ENCODE measurements around the gene EPHA1.

Gene EPHA1

DNA sequence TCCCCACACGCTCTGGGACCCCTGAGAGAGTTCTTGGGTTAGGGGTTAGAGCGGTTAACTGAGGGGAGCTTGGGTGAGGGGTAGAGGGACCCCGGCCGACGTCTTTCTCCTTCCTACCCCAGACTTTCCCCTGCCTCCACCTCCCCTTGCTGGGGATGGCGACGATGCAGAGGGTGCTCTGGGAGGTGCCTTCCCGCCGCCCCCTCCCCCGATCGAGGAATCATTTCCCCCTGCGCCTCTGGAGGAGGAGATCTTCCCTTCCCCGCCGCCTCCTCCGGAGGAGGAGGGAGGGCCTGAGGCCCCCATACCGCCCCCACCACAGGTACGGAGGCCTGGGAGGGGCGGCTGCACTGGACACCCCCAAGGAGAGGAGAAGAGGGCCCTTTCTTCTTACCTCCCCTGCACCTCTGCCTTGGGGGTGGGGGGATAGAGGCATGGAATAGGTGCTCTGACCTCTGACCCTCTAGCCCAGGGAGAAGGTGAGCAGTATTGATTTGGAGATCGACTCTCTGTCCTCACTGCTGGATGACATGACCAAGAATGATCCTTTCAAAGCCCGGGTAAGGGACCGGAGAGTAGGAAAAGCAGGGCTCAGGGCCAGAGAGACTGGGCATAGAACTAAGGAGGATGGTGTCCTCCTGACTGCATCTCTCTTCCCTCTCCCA, 26.4 kb downstream of the EPHA1 start (continued):
- no peak for TF ChIP-seq ZNF747 (tag by site-specific recombination; IDR thresholded peaks at IDR 0.05)
- peak; percentile 32; the same call in 1 of the 2 replicates for TF ChIP-seq EGR2 (tag by site-specific recombination; IDR thresholded peaks at IDR 0.05; ENCODE audit: low read depth)
- peak; percentile 17; the same call in 1 of the 2 replicates for TF ChIP-seq ZBTB17 (tag by site-specific recombination; IDR thresholded peaks at IDR 0.05)
- TF ChIP-seq, protein P1, sequence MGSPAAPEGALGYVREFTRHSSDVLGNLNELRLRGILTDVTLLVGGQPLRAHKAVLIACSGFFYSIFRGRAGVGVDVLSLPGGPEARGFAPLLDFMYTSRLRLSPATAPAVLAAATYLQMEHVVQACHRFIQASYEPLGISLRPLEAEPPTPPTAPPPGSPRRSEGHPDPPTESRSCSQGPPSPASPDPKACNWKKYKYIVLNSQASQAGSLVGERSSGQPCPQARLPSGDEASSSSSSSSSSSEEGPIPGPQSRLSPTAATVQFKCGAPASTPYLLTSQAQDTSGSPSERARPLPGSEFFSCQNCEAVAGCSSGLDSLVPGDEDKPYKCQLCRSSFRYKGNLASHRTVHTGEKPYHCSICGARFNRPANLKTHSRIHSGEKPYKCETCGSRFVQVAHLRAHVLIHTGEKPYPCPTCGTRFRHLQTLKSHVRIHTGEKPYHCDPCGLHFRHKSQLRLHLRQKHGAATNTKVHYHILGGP (tag by site-specific recombination; IDR thresholded peaks at IDR 0.05), result no peak
- TF ChIP-seq OSR2 (tag by site-specific recombination; IDR thresholded peaks at IDR 0.05), result no peak

DNA sequence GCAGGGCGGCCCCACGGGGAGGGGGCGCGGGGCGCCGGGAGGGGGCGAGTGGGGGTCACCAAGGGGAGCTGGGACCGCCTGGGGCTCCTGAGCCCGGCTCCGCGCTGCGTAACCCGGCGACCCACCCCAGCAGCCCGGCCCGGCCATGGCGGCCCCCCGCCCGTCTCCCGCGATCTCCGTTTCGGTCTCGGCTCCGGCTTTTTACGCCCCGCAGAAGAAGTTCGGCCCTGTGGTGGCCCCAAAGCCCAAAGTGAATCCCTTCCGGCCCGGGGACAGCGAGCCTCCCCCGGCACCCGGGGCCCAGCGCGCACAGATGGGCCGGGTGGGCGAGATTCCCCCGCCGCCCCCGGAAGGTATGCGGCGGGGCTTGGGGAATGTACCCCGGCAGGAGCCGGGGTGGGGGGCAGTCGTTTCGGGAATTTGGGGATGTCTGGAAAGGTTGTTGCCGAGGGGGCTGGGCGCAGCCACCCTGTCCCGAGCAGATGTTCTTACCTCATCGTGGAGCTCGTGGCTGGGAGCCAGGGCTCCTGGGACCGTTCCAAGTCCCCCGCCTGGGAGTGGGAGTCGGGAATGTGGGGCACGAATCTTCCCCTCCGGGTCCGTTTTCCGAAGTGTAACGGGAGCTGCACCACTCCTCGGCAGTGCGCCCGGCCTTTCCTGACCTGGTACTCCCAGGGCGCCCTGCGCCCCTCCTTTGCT, 27.1 kb downstream of the EPHA1 start:
- H3K4me3 ChIP-seq (ENCODE audit: low read depth, low read length), result peak overlapping the region; percentile 85
- H3K36me3 ChIP-seq (ENCODE audit: control insufficient read depth in 2 of 2, insufficient read depth in 1 of 2, low read length in 2 of 2), result peaks cover 5 to 40% of the 10 kb centered on the region in 2 experiments; a peak in 2 of 3 replicates
- H3K27ac ChIP-seq (ENCODE audit: extremely low read depth, low read depth, low read length), result peak overlapping the region; percentile 53
- H3K9me3 ChIP-seq (ENCODE audit: control insufficient read depth, insufficient read depth, low read depth, low read length), result no peaks in the 10 kb centered on the region
- CTCF ChIA-PET, result interaction anchor here (0.6 to 1.3 kb wide), 4 partner anchors 33 to 132 kb away, joined by 3 to 4 read pairs (median 4); no protein-coding TSS in a partner anchor
- H3K4me1 ChIP-seq (ENCODE audit: control insufficient read depth, insufficient read depth, low read length), result peaks cover 3% of the 10 kb centered on the region; the same call in 1 of the 2 replicates
- POLR2A ChIA-PET, result interaction anchor here (0.7 to 3.0 kb wide), 6 partner anchors 11 to 93 kb away, joined by 3 to 10 read pairs (median 6); partner anchors contain the start of genes CASP2 and EPHA1
- TF ChIP-seq KLF8 (tag by site-specific recombination; IDR thresholded peaks at IDR 0.05), result peak; percentile 64
- TF ChIP-seq ZNF2 (tag by site-specific recombination; IDR thresholded peaks at IDR 0.05), result 0 out of 2 replicates have a peak, but pooled peaks have one; percentile 26
- TF ChIP-seq, protein P2, sequence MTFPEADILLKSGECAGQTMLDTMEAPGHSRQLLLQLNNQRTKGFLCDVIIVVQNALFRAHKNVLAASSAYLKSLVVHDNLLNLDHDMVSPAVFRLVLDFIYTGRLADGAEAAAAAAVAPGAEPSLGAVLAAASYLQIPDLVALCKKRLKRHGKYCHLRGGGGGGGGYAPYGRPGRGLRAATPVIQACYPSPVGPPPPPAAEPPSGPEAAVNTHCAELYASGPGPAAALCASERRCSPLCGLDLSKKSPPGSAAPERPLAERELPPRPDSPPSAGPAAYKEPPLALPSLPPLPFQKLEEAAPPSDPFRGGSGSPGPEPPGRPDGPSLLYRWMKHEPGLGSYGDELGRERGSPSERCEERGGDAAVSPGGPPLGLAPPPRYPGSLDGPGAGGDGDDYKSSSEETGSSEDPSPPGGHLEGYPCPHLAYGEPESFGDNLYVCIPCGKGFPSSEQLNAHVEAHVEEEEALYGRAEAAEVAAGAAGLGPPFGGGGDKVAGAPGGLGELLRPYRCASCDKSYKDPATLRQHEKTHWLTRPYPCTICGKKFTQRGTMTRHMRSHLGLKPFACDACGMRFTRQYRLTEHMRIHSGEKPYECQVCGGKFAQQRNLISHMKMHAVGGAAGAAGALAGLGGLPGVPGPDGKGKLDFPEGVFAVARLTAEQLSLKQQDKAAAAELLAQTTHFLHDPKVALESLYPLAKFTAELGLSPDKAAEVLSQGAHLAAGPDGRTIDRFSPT (tag by site-specific recombination; IDR thresholded peaks at IDR 0.05), result peak; percentile 57; the same call in 1 of the 2 replicates
- TF ChIP-seq, protein P3, sequence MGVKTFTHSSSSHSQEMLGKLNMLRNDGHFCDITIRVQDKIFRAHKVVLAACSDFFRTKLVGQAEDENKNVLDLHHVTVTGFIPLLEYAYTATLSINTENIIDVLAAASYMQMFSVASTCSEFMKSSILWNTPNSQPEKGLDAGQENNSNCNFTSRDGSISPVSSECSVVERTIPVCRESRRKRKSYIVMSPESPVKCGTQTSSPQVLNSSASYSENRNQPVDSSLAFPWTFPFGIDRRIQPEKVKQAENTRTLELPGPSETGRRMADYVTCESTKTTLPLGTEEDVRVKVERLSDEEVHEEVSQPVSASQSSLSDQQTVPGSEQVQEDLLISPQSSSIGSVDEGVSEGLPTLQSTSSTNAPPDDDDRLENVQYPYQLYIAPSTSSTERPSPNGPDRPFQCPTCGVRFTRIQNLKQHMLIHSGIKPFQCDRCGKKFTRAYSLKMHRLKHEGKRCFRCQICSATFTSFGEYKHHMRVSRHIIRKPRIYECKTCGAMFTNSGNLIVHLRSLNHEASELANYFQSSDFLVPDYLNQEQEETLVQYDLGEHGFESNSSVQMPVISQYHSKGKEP (tag by site-specific recombination; IDR thresholded peaks at IDR 0.05), result no peak
- TF ChIP-seq, protein P4, sequence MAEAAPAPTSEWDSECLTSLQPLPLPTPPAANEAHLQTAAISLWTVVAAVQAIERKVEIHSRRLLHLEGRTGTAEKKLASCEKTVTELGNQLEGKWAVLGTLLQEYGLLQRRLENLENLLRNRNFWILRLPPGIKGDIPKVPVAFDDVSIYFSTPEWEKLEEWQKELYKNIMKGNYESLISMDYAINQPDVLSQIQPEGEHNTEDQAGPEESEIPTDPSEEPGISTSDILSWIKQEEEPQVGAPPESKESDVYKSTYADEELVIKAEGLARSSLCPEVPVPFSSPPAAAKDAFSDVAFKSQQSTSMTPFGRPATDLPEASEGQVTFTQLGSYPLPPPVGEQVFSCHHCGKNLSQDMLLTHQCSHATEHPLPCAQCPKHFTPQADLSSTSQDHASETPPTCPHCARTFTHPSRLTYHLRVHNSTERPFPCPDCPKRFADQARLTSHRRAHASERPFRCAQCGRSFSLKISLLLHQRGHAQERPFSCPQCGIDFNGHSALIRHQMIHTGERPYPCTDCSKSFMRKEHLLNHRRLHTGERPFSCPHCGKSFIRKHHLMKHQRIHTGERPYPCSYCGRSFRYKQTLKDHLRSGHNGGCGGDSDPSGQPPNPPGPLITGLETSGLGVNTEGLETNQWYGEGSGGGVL (tag by site-specific recombination; IDR thresholded peaks at IDR 0.05), result peak; percentile 49
- TF ChIP-seq ZNF626 (tag by site-specific recombination; IDR thresholded peaks at IDR 0.05), result no peak
- TF ChIP-seq KLF16 (tag by site-specific recombination; IDR thresholded peaks at IDR 0.05), result 0 out of 2 replicates have a peak, but pooled peaks have one; percentile 24
- TF ChIP-seq ZFHX2 (tag by site-specific recombination; conservative IDR thresholded peaks at IDR 0.05), result peak; percentile 63; the same call in 1 of the 2 replicates
- TF ChIP-seq, protein P5, sequence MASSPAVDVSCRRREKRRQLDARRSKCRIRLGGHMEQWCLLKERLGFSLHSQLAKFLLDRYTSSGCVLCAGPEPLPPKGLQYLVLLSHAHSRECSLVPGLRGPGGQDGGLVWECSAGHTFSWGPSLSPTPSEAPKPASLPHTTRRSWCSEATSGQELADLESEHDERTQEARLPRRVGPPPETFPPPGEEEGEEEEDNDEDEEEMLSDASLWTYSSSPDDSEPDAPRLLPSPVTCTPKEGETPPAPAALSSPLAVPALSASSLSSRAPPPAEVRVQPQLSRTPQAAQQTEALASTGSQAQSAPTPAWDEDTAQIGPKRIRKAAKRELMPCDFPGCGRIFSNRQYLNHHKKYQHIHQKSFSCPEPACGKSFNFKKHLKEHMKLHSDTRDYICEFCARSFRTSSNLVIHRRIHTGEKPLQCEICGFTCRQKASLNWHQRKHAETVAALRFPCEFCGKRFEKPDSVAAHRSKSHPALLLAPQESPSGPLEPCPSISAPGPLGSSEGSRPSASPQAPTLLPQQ (tag by site-specific recombination; IDR thresholded peaks at IDR 0.05), result 0 out of 2 replicates have a peak, but pooled peaks have one; percentile 46
- TF ChIP-seq, protein P6, sequence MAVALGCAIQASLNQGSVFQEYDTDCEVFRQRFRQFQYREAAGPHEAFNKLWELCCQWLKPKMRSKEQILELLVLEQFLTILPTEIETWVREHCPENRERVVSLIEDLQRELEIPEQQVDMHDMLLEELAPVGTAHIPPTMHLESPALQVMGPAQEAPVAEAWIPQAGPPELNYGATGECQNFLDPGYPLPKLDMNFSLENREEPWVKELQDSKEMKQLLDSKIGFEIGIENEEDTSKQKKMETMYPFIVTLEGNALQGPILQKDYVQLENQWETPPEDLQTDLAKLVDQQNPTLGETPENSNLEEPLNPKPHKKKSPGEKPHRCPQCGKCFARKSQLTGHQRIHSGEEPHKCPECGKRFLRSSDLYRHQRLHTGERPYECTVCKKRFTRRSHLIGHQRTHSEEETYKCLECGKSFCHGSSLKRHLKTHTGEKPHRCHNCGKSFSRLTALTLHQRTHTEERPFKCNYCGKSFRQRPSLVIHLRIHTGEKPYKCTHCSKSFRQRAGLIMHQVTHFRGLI (tag by site-specific recombination; IDR thresholded peaks at IDR 0.05), result 0 out of 2 replicates have a peak, but pooled peaks have one; percentile 39
- TF ChIP-seq GLIS2 (tag by site-specific recombination; IDR thresholded peaks at IDR 0.05), result peak; percentile 41; the same call in 1 of the 2 replicates
- no peak for TF ChIP-seq ZNF132 (tag by site-specific recombination; IDR thresholded peaks at IDR 0.05; ENCODE audit: borderline replicate concordance)
- TF ChIP-seq, protein P7, sequence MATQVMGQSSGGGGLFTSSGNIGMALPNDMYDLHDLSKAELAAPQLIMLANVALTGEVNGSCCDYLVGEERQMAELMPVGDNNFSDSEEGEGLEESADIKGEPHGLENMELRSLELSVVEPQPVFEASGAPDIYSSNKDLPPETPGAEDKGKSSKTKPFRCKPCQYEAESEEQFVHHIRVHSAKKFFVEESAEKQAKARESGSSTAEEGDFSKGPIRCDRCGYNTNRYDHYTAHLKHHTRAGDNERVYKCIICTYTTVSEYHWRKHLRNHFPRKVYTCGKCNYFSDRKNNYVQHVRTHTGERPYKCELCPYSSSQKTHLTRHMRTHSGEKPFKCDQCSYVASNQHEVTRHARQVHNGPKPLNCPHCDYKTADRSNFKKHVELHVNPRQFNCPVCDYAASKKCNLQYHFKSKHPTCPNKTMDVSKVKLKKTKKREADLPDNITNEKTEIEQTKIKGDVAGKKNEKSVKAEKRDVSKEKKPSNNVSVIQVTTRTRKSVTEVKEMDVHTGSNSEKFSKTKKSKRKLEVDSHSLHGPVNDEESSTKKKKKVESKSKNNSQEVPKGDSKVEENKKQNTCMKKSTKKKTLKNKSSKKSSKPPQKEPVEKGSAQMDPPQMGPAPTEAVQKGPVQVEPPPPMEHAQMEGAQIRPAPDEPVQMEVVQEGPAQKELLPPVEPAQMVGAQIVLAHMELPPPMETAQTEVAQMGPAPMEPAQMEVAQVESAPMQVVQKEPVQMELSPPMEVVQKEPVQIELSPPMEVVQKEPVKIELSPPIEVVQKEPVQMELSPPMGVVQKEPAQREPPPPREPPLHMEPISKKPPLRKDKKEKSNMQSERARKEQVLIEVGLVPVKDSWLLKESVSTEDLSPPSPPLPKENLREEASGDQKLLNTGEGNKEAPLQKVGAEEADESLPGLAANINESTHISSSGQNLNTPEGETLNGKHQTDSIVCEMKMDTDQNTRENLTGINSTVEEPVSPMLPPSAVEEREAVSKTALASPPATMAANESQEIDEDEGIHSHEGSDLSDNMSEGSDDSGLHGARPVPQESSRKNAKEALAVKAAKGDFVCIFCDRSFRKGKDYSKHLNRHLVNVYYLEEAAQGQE (tag by site-specific recombination; IDR thresholded peaks at IDR 0.05), result peak; percentile 11; the same call in 1 of the 2 replicates
- TF ChIP-seq IKZF3 (tag by site-specific recombination; IDR thresholded peaks at IDR 0.05), result peak; percentile 88

Measured in HEK293 (cell line).